ENCODE data around the gene HOXD13. TPM values are rescaled to one million over a fixed set of nuclear protein-coding genes. Genes with fewer than 3 reads are reported as not detected.

HOXD13 gene
- total RNA-seq, 4 donors from 2014 or later: not detected

GRCh38 chr2:176115883-176116813 lies 23.6 kb downstream of the HOXD13 start, which contains the start of gene HOXD10:
Gene HOXD10, plus strand, starts transcription at chr2:176116778. Its CDS starts 56 bp downstream, at chr2:176116834.
- Histone ChIP-seq H3K9me3 (no peaks in the 10 kb centered on the region), H3K27ac (peak within 1 kb of the TSS in 3 of 4 donors; percentile 3 to 12 (median 12)), H3K4me1 (peaks cover 6 to 15% of the 10 kb centered on the region in 2 donors), H3K4me3 (peak within 1 kb of the TSS; percentile 18 to 35 (median 30)), H3K36me3 (no peaks in the 10 kb centered on the region), H3K27me3 (peaks cover 95 to 100% (median 100%) of the 10 kb centered on the region in 3 donors)
- TF ChIP-seq POLR2A (IDR thresholded peaks at IDR 0.05): no peak
- TF ChIP-seq CTCF (IDR thresholded peaks at IDR 0.05 in 4 of 5, conservative IDR thresholded peaks at IDR 0.05 in 1 of 5): peak in 4 of 5 experiments; percentile 23 to 49 (median 30)
- intact Hi-C loops (cut with DNase I; ENCODE audit: low total_unique reads) (no loop called here), in situ Hi-C loops (cut with MboI; ENCODE audit: low sequenced_read_pairs in 4 of 4) (loop anchor here in 2 of 4 donors (25.0 kb wide), 1 partner anchor 696 kb away; no protein-coding TSS in a partner anchor)
- DNase-seq (peak in 1 of 2 donors; percentile 43), ATAC-seq (peak; percentile 70 to 79)

GRCh38 chr2:176117162-176117822 lies 24.8 kb downstream of the HOXD13 start:
- ATAC-seq (no peak), DNase-seq (no peak)
- Histone ChIP-seq H3K4me1 (peaks cover 10 to 12% of the 10 kb centered on the region in 2 donors), H3K27ac (no peak overlapping the region), H3K36me3 (no peaks in the 10 kb centered on the region), H3K27me3 (peaks cover 95 to 100% (median 100%) of the 10 kb centered on the region in 3 donors), H3K4me3 (no peak overlapping the region), H3K9me3 (no peaks in the 10 kb centered on the region)
- intact Hi-C loops (cut with DNase I; ENCODE audit: low total_unique reads) (no loop called here), in situ Hi-C loops (cut with MboI; ENCODE audit: low sequenced_read_pairs in 4 of 4) (loop anchor here in 2 of 4 donors (25.0 kb wide), 1 partner anchor 695 kb away; no protein-coding TSS in a partner anchor)
- TF ChIP-seq POLR2A (IDR thresholded peaks at IDR 0.05): no peak
- no peak for TF ChIP-seq CTCF (IDR thresholded peaks at IDR 0.05 in 4 of 5, conservative IDR thresholded peaks at IDR 0.05 in 1 of 5)

- TF ChIP-seq CTCF (IDR thresholded peaks at IDR 0.05 in 4 of 5, conservative IDR thresholded peaks at IDR 0.05 in 1 of 5): no peak
- TF ChIP-seq POLR2A (IDR thresholded peaks at IDR 0.05): no peak
- no peak for ATAC-seq
- Histone ChIP-seq H3K36me3 (no peaks in the 10 kb centered on the region), H3K4me3 (no peak overlapping the region), H3K4me1 (peaks cover 10 to 12% of the 10 kb centered on the region in 2 donors), H3K9me3 (no peaks in the 10 kb centered on the region), H3K27me3 (peaks cover 95 to 97% (median 97%) of the 10 kb centered on the region in 3 donors), H3K27ac (no peak overlapping the region)
- intact Hi-C loops (cut with DNase I; ENCODE audit: low total_unique reads) (no loop called here), in situ Hi-C loops (cut with MboI; ENCODE audit: low sequenced_read_pairs in 4 of 4) (loop anchor here in 2 of 4 donors (25.0 kb wide), 1 partner anchor 694 kb away; no protein-coding TSS in a partner anchor)
- DNase-seq: no peak
Measured at GRCh38 chr2:176117823-176118371, 25.4 kb downstream of the HOXD13 start.

GRCh38 chr2:176118601-176119339 lies 26.2 kb downstream of the HOXD13 start:
- H3K4me3 ChIP-seq: peak overlapping the region in 1 of 4 donors; percentile 7
- H3K27ac ChIP-seq: no peak overlapping the region
- TF ChIP-seq CTCF (IDR thresholded peaks at IDR 0.05 in 4 of 5, conservative IDR thresholded peaks at IDR 0.05 in 1 of 5) (peak in 1 of 5 experiments; percentile 37), POLR2A (IDR thresholded peaks at IDR 0.05) (no peak)
- peaks cover 12 to 14% of the 10 kb centered on the region in 2 donors for H3K4me1 ChIP-seq
- in situ Hi-C loops (cut with MboI; ENCODE audit: low sequenced_read_pairs in 4 of 4): loop anchor here in 2 of 4 donors (25.0 kb wide), 1 partner anchor 694 kb away; no protein-coding TSS in a partner anchor
- intact Hi-C loops (cut with DNase I; ENCODE audit: low total_unique reads): no loop called here
- peaks cover 94 to 95% (median 94%) of the 10 kb centered on the region in 3 donors for H3K27me3 ChIP-seq
- no peaks in the 10 kb centered on the region for H3K9me3 ChIP-seq
- no peaks in the 10 kb centered on the region for H3K36me3 ChIP-seq
- DNase-seq: no peak
- no peak for ATAC-seq

All from gastrocnemius medialis (tissue), 4 donors.